ENCODE measurements around the gene TMEM120B.
"Not testable (repeated sequence)": the region's sequence is repeated elsewhere in the genome, so short reads cannot be mapped to it uniquely, and the experiment has no call there.

Gene TMEM120B

GRCh38 chr12:121776190-121777098, 63.9 kb downstream of the TMEM120B start:
- DNase-seq = peak; percentile 59

DNA sequence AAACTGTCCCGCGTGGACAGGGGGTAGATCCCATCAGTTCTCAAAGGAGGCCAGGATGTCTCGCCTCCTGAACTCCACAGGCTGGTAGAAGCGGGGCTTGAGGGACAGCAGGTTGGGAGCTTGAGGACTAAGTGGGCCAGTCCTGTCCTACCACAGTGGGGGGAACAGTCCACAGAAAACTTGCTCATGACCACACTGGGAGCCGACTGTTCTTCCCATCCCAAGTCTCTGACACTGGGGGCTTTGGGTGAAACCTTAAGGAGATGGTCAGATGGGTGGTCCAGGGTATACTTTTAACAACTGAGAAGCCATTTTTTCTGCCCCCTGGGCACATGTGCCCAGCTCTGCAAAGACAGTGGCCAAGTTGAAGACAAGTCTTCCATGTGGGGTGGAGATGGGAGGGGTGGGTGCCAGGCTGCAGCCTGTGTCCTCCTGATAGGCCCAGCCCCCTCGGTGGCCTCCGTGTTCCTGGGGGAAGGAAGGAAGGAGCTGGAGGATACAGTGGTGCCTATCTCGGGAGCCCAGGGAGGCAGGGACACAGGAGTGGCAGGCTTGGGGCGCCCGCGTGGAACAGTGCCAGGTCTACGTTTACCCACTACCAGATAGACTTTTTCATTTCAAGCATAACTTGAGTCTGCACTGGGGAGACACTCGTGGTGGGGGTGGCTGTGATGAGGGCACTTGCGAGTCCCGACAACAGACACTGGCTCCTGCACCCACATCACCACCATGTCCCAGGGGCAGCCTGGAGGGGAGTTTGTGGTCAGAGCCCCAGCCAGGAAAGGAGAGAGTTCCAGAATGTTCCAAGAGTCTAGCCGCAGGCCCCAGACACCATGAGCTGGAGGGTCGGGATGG, 66.2 kb downstream of the TMEM120B start:
- DNase-seq = no peak

DNA sequence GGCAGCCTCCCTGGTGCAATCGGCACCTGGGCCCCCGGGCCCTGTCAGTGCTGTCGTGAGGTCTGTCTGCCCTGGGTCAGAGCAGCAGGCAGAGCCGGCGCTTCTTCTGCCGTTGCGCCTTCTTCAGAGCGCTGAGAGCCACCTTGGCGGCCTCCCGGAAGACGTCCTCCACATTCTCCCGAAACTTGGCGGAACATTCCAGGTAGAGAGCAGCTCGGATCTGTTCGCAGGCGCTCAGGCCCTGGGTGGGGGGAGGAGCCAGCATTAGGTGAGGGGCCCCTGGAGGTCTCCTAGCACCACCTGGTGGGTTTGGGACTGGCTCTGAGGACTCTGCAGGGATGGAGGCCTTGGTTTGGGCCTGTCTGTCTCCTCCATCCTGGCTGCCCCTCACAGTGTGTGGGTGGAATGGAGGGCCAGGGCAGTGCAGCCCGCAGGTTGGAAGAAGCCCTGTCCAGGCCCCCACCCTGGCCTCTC, 66.9 kb downstream of the TMEM120B start:
- no peak for DNase-seq

DNA sequence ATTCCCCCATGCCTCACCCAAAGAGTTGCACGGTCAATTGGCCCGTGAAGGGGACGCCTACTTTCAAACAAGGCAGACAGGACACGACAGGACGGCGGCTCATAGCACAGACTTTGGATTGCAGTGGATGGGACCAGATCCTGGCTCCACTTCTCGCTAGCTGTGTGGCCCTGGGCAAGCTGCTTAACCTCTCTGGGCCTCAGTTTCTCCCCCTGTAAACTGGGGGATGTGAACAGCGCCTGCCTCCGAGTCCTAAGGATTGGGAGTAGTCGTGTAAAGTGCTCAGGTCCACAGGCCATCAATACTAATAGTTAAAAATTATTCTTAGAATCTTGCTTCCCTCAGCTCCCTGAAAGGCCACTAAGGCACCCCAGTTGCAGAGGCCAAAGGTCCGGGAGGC, 67.9 kb downstream of the TMEM120B start:
- DNase-seq = no peak

GRCh38 chr12:121781484-121781997, 69.0 kb downstream of the TMEM120B start:
- no peak for DNase-seq

GRCh38 chr12:121781998-121782979, 69.7 kb downstream of the TMEM120B start:
- no peak for DNase-seq

DNA sequence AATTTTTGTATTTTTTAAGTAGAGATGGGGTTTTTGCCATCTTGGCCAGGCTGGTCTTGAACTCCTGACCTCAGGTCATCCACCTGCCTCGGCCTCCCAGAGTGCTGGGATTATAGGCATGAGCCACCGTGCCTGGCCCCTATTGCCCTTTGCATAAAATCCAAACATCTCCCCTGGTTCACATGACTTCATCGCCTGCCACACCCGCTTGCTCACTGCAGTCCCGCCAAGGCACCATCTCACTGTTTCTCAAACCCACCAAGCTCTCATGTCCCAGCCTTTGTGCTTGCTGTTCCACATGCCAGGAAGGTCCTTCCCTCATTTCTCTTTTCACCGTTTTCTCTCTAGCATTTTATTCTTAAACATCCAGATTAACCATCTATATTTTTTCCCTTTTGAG, 71.2 kb downstream of the TMEM120B start:
- DNase-seq = no peak

DNA sequence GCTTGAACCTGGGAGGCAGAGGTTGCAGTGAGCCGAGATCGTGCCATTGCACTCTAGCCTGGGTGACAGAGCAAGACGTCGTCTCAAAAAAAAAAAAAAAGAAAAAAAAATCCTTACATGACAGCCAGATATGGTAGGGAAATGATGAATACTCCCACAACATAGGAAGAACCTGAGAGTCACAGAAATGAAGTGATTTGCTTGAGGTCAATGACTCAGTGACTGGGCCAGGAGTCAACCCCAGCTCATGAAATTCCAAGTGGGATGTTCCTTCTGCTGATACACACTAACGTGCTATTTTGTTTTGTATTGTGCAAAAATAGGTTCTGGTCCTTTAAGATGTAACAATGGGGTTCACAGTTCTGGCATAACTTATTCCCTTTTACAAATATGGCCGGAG, 71.9 kb downstream of the TMEM120B start:
- no peak for DNase-seq

GRCh38 chr12:121786440-121786825, 73.9 kb downstream of the TMEM120B start:
- DNase-seq = no peak

DNA sequence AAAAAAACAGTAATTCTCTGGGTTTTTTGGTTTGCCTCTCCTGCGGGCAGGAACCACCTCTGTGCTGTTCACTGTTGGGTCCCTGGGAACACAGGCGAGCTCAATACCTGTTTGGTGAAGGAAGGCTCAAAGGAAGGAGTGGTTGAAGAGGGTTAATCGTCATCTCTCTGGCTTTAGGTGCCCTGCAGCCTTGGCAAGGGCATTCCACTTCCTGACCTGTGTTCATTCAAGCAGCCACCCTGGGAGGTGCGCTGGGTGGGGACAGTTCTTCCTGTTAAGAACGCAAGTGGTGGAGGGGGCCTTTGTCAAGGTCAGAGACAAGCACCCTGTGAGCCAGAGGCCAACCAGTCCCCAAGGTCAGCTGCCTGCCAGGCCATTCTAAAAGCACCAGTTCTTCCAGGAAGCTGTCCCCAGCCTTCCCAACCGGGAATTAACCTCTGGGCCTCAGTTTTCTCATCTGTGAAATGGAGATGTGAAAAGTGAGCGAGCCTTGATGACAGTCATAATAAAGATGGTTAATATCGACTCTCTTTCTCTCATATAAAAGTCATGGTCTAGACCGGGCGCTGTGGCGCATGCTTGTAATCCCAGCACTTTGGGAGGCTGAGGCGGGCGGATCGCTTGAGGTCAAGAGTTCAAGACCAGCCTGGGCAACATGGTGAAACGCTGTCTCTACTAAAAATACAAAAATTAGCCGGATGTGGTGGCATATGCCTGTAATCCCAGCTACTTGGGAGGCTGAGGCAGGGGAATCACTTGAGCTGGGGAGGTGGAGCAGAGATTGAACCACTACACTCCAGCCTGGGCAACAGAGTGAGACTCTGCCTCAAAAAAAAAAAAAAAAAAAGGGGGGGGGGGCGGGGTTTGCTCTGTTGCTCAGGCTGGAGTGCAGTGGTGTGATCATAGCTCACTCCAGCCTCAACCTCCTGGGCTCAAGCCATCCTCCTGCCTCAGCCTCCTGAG, 74.8 kb downstream of the TMEM120B start:
- no peak for DNase-seq

DNA sequence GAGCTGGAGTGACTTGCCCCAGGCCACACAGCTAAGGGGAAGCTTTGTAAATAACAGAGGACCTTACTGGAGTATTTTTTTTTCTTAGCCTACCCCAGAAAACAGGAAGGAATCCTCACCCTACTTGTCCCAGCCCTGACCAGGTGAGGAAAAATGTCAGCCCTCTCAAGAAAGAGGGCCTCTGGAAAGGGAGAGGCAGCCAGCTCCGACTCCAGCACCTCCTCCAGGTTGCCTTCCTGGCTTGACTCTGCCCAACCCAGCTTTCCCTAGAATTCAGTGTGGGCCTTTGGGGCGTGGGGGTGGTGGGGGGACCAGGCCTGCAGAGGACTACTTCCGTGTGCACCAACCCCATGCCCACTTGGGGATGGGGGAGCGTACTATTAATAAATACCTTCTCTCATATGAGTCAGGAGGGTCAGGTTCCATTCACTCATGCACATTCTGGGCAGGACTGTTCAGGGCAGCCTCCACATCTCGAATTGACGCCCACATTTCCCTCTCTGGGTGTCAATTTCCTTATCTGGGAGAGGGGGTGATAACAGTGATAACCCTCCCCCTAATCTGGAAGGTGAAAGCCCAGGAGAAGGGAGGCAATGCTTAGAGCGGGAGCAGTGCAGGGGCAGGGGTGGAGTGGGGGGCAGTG, 75.7 kb downstream of the TMEM120B start:
- no peak for DNase-seq

DNA sequence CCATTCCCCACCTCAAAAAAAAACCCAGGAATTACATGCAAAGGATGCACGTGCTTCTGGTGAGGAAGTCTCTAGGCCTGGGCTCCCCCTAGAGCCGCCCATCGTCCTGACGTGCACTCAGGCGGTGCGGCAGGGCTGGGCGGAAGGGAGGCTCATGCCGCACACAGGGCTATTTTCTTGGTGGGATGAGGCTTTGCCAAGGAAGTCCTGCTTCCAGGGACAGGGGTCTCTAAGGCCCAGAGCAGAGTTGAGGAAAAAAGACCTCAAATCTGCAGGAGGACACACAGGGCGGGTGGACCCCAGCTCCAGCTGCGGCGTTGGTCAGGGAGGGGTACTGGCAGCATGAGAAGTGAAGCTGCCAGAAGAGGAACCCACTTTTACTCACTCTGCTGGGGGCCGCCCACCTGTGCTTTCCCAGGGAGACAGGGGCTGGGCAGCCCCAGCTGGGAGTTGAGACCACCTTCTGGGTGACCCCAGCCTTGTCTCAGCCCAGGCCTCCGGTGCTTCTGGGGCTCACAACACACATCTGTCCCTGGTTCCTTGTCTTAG, 76.8 kb downstream of the TMEM120B start:
- DNase-seq = no peak

DNA sequence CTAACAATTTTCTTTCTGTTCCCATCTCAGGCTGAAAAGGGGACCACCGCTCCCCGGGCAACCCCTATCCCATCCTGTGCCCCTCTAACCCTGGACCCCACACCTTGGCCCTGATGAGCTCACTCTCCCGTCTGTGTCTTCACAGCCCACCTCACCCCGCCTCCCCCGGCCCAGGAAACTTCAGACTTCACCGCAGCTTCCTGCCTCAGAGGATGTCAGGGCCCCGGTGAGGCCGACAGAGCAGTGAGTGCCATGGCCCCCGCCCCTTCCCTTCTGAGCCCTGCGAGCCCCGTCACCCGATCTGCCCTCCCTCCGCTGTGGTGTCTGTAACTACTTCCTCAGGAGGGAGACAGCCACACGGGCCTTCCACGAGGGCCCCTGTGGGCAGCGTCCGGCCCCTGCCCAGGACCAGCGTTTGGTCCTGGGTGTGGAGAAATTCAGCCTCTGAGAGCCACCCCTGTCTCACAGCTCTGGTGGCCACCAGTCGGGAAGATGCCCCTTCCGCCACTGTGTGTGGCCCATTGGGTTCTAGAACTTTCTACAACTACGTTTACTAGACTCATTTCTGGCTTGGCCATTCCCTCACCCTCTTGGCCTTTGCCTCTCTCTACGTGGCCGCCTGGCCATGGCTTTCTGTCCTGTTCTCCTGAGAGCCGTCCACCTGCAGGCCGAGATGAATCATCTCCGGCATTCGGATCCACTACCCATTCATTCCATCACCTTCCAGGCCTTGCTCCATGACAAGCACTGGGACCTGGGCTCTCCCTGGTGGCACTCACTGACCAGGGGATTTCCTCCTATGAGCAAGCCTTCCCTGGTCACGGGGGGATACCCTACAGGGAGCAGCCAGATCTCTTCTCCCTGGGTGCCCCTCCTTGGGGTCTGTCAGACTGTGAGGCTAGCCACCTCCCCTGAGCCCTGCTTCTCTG, 77.5 kb downstream of the TMEM120B start:
- peak; percentile 83 for DNase-seq

DNA sequence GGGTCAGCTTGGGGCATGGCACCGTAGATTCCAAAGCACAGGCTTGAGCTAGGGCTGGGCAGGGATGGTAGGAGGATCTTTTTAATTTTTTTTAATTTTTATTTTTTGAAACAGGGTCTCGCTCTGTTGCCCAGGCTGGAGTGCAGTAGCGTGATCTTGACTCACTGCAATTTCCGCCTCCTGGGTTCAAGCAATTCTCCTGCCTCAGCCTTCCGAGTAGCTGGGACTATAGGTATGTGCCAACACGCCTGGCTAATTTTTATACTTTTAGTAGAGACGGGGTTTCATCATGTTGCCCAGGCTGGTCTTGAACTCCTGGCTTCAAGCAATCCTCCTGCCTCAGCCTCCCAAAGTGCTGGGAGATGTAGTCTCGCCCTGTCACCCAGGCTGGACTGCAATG, 78.2 kb downstream of the TMEM120B start:
- not testable (repeated sequence) for DNase-seq

DNA sequence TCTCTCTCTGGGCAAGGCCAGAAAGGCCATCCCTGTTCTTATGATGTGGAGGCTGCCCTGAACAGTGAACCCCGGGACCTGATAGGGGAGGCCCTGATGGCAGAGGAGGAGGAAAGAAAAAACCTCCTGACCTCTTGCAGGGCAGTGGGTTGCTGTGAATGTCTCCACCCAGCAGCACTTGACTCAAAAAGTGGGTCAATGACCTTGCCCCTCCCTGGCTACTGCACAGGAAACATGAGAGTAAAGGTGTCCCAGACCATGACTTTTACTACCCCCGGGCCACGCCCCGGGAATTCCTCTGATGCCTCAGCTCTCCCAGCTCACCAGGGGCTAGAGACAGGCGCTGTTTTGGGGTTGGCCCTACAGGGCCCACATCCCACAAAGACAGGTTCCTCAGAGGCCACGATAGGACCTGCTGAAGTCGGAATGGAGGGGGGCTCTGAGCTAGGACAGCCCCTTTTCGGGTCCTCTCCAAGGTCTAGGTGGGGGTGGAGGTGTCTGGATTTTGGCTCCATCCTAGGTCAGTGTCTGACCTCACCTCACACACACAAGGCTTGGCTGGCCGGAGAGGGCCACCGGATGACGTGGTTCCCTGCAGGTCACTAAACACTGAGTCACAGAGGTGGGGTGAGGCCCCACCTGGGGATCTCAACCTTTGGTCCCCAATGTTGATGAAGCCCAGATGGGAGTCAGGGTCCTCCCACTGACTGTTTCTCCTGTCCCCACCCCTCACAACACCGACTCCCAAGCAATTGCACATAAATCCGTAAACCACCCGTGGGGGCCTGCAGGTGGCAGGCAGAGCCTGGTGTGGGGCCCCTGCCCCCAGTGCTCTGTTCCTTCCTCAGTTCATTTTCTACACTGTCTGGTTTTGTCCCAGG, 79.4 kb downstream of the TMEM120B start:
- no peak for DNase-seq

DNA sequence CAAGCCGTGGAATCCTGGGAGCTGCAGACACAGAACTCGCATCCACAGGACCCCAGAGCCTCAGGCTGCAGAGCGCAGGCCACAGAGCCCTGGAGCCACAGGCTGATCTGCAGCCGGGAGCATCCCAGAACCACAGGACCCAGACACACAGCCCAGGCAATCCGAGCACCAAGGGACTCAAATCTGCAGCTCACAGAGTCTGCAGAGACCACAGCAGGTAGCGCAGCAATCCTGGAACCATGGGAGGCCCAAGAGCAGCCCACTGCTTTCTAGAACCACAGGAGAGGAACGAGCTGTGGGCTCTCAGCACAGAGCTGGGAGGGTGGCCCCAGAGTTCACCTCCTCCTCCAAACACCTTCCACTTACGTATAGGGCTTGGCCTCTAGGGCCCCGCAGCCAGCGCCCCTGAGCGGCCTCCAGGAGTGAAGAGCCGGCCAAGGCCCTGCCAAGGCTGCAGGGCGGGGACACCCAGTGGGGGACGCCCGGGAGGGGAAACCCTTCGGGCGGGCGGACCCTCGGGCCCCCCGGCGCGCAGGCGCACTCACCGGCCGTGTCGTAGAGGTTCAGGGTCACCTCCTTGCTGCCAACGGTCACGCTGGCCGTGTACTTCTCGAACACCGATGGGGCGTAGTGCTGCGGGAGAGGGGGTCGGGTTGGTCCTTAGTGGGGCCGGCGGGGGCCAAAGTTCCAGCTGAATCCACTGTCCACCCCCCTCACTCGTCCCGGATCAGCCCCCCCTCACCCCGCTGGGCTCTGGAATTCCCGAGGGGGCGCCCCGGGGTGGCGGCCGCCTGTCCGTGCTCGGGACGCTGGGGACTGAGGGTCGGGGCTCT, 80.3 kb downstream of the TMEM120B start:
- DNase-seq = peak; percentile 51

DNA sequence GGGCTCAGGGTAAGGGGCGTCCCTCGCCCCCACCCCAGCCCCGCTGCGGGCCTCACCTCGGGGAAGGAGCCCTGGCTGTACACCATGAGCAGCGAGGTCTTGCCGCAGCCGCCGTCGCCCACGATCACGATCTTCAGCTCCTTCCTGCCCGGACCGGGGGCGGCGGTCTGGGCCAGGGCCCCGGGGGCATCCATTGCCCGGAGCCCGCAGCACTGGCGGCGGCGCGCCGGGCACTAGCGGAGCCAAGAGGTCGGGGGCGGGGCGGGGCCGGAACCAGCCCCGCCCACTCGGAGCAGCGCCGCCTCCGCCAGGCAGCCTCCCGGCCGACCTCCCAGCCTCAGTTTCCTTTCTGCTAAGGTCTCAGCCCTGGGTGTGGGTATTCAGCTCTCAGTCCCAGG, 80.9 kb downstream of the TMEM120B start, which contains the start of gene RHOF:
TSS of gene RHOF (minus strand) at position 249 of the 398 bp plus-strand sequence. CDS start at position 194, 55 bp downstream.
- DNase-seq = peak; percentile 61
